Measurements from ENCODE around the gene ELAVL4. TPM values are rescaled to one million over a fixed set of nuclear protein-coding genes. Genes with fewer than 3 reads are reported as not detected.

The ELAVL4 gene
- total RNA-seq, 1 experiment from 2014 or later: not detected

DNA sequence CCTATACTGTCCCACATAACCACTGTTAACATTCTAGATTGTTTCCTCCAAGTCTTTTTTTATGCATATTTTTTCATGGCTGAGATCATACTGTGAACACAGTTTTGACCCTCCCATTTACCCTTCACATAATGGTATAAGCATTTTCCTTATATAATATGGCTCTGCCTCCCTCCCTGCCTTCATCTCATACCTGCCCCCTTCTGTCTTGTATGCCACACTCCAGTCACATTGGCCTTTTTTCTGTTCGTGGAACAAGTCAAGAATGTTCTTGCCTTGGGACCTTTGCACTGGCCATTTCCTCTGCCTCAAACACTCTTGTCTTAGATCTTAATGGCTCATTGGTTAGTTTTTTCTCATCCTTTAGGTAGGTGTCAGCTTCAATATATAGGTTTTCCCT is 24.3 kb upstream of the ELAVL4 start:
- Histone ChIP-seq H3K27me3 (replicated peaks; ENCODE audit: insufficient read depth, low read depth, low read length, poor library complexity) (no peaks in the 10 kb centered on the region), H3K9me3 (ENCODE audit: low read depth, low read length, poor library complexity, severe bottlenecking) (no peaks in the 10 kb centered on the region), H3K4me3 (ENCODE audit: low read depth, low read length, poor library complexity, severe bottlenecking) (no peak overlapping the region), H3K4me1 (ENCODE audit: insufficient read depth, low read length, poor library complexity, severe bottlenecking) (no peaks in the 10 kb centered on the region), H3K36me3 (ENCODE audit: insufficient read depth, low read length, poor library complexity, severe bottlenecking) (no peaks in the 10 kb centered on the region), H3K27ac (ENCODE audit: low read depth, low read length, poor library complexity, severe bottlenecking) (no peak overlapping the region)
- CTCF ChIA-PET: no interaction called here
- POLR2A ChIA-PET (ENCODE audit: low non-redundant PET): interaction anchor here (0.6 kb wide), 1 partner anchor 1841 kb away, joined by 3 read pairs; no protein-coding TSS in a partner anchor
- TF ChIP-seq, protein P1, sequence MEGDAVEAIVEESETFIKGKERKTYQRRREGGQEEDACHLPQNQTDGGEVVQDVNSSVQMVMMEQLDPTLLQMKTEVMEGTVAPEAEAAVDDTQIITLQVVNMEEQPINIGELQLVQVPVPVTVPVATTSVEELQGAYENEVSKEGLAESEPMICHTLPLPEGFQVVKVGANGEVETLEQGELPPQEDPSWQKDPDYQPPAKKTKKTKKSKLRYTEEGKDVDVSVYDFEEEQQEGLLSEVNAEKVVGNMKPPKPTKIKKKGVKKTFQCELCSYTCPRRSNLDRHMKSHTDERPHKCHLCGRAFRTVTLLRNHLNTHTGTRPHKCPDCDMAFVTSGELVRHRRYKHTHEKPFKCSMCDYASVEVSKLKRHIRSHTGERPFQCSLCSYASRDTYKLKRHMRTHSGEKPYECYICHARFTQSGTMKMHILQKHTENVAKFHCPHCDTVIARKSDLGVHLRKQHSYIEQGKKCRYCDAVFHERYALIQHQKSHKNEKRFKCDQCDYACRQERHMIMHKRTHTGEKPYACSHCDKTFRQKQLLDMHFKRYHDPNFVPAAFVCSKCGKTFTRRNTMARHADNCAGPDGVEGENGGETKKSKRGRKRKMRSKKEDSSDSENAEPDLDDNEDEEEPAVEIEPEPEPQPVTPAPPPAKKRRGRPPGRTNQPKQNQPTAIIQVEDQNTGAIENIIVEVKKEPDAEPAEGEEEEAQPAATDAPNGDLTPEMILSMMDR (conservative IDR thresholded peaks at IDR 0.05; ENCODE audit: low read depth, low read length): no peak
- no peak for TF ChIP-seq EZH2 (IDR thresholded peaks at IDR 0.05; ENCODE audit: borderline replicate concordance, low read depth, low read length, poor library complexity, severe bottlenecking)
- intact Hi-C loops (cut with micrococcal nuclease; ENCODE audit: unreplicated experiment): loop anchor here (10.0 kb wide), 2 partner anchors 250 to 1170 kb away; no protein-coding TSS in a partner anchor
- BruUV-seq (replicated peaks): no TSS peak
- no peak for DNase-seq (ENCODE audit: low spot score)

DNA sequence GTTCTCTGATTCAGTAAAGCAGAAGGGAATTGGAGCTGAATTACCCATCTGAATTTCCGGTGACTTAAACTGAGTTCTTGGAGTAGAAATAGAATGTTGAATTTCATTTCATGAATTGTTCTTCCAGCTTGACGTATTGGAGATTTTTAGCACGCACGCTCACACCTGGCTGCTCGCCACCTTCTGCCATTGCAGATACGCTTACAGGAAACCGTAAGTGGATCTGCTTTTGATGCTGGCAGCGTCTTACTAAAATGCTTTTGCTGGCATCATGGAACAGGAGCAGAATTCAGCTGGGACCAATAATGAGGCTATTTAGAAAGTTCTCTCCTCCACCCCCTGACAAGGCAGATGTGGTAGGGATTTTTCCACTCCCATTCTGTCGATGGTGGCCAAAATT is 17.7 kb upstream of the ELAVL4 start:
- no TSS peak for BruUV-seq (replicated peaks)
- Histone ChIP-seq H3K4me3 (ENCODE audit: low read depth, low read length, poor library complexity, severe bottlenecking) (no peak overlapping the region), H3K36me3 (ENCODE audit: insufficient read depth, low read length, poor library complexity, severe bottlenecking) (no peaks in the 10 kb centered on the region), H3K27ac (ENCODE audit: low read depth, low read length, poor library complexity, severe bottlenecking) (no peak overlapping the region), H3K9me3 (ENCODE audit: low read depth, low read length, poor library complexity, severe bottlenecking) (no peaks in the 10 kb centered on the region), H3K4me1 (ENCODE audit: insufficient read depth, low read length, poor library complexity, severe bottlenecking) (no peaks in the 10 kb centered on the region), H3K27me3 (replicated peaks; ENCODE audit: insufficient read depth, low read depth, low read length, poor library complexity) (no peaks in the 10 kb centered on the region)
- POLR2A ChIA-PET (ENCODE audit: low non-redundant PET): no interaction called here
- intact Hi-C loops (cut with micrococcal nuclease; ENCODE audit: unreplicated experiment): no loop called here
- no peak for TF ChIP-seq EZH2 (IDR thresholded peaks at IDR 0.05; ENCODE audit: borderline replicate concordance, low read depth, low read length, poor library complexity, severe bottlenecking)
- CTCF ChIA-PET: no interaction called here
- no peak for DNase-seq (ENCODE audit: low spot score)

DNA sequence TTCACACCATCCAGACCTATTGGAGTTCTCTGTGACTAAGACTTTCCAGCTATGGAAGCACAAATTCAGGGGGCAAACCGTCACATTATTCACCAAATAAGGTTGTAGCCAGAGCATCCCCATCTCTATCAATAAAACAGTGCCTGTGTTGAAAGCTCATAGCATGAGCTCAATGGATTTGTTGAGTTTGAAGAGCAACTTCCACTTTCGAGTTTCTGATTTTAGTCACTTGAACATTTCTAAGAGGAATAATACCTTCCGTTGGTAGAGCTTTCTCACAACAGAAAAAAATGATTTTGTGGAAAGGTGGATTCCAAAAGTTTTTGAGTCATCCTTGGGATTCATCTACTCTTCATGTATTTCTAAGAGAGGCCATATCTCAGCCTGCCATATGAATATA is 13.0 kb upstream of the ELAVL4 start:
- no peaks in the 10 kb centered on the region for H3K9me3 ChIP-seq (ENCODE audit: low read depth, low read length, poor library complexity, severe bottlenecking)
- intact Hi-C loops (cut with micrococcal nuclease; ENCODE audit: unreplicated experiment): no loop called here
- peaks cover 7% of the 10 kb centered on the region for H3K27me3 ChIP-seq (replicated peaks; ENCODE audit: insufficient read depth, low read depth, low read length, poor library complexity)
- H3K4me1 ChIP-seq (ENCODE audit: insufficient read depth, low read length, poor library complexity, severe bottlenecking): no peaks in the 10 kb centered on the region
- H3K36me3 ChIP-seq (ENCODE audit: insufficient read depth, low read length, poor library complexity, severe bottlenecking): no peaks in the 10 kb centered on the region
- TF ChIP-seq, protein P1 (conservative IDR thresholded peaks at IDR 0.05; ENCODE audit: low read depth, low read length): no peak
- TF ChIP-seq EZH2 (IDR thresholded peaks at IDR 0.05; ENCODE audit: borderline replicate concordance, low read depth, low read length, poor library complexity, severe bottlenecking): no peak
- no TSS peak for BruUV-seq (replicated peaks)
- ChIA-PET CTCF (no interaction called here), POLR2A (ENCODE audit: low non-redundant PET) (no interaction called here)
- H3K4me3 ChIP-seq (ENCODE audit: low read depth, low read length, poor library complexity, severe bottlenecking): no peak overlapping the region
- H3K27ac ChIP-seq (ENCODE audit: low read depth, low read length, poor library complexity, severe bottlenecking): no peak overlapping the region
- no peak for DNase-seq (ENCODE audit: low spot score)

DNA sequence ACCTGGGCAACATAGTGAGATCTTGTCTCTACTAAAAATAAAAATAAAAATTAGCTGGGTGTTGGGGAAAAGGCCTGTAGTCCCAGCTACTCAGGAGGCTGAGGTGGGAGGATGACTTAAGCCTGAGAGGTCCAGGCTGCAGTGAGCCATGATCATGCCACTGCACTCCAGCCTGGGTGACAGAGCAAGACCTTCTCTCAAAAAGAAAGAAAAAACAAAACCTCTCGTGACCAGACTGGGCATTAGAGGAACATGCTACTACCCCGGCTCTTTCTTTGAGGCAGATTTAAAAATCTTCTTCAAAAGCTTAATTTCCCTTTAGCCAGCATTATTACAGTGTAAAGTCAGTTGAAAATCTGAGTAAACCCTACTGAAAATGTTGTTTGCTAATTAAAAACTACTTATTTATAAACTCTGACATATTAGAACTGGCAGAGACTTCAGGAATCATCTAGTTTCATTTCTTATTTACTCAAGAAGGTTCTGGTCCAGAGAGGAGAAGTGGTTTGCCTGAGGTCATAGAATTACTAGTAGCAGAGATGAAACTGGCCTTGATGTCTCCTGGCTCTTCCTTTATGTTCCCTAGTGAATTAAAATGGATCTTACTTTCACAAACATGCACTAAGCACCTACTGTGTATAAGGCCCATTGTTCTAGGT is 11.6 kb upstream of the ELAVL4 start:
- CTCF ChIA-PET: no interaction called here
- no TSS peak for BruUV-seq (replicated peaks)
- POLR2A ChIA-PET (ENCODE audit: low non-redundant PET): no interaction called here

More for the DNA sequence above, 11.6 kb upstream of the ELAVL4 start:
- Histone ChIP-seq H3K4me3 (ENCODE audit: low read depth, low read length, poor library complexity, severe bottlenecking) (no peak overlapping the region), H3K36me3 (ENCODE audit: insufficient read depth, low read length, poor library complexity, severe bottlenecking) (no peaks in the 10 kb centered on the region), H3K4me1 (ENCODE audit: insufficient read depth, low read length, poor library complexity, severe bottlenecking) (no peaks in the 10 kb centered on the region), H3K27ac (ENCODE audit: low read depth, low read length, poor library complexity, severe bottlenecking) (no peak overlapping the region), H3K27me3 (replicated peaks; ENCODE audit: insufficient read depth, low read depth, low read length, poor library complexity) (peaks cover 8% of the 10 kb centered on the region), H3K9me3 (ENCODE audit: low read depth, low read length, poor library complexity, severe bottlenecking) (no peaks in the 10 kb centered on the region)
- intact Hi-C loops (cut with micrococcal nuclease; ENCODE audit: unreplicated experiment): no loop called here
- TF ChIP-seq, protein P1 (conservative IDR thresholded peaks at IDR 0.05; ENCODE audit: low read depth, low read length): no peak
- no peak for DNase-seq (ENCODE audit: low spot score)

All from A673 (cell line).